ENCODE data around the gene MTFR1L. TPM values are rescaled to one million over a fixed set of nuclear protein-coding genes. Genes with fewer than 3 reads are reported as not detected.

MTFR1L gene
- total RNA-seq, 1 donor from 2014 or later = 20.9 TPM

GRCh38 chr1:25780318-25781129 lies 39.2 kb upstream of the MTFR1L start:
- Histone ChIP-seq H3K4me1 (no peaks in the 10 kb centered on the region), H3K9me3 (no peaks in the 10 kb centered on the region), H3K36me3 (peaks cover 5 to 21% of the 10 kb centered on the region in 2 donors), H3K27ac (no peak overlapping the region), H3K4me3 (no peak overlapping the region), H3K27me3 (no peaks in the 10 kb centered on the region)
- no peak for DNase-seq (ENCODE audit: low spot score in 2 of 2)
- TF ChIP-seq CTCF (IDR thresholded peaks at IDR 0.05) = no peak
- intact Hi-C loops (cut with DNase I) = no loop called here

DNA sequence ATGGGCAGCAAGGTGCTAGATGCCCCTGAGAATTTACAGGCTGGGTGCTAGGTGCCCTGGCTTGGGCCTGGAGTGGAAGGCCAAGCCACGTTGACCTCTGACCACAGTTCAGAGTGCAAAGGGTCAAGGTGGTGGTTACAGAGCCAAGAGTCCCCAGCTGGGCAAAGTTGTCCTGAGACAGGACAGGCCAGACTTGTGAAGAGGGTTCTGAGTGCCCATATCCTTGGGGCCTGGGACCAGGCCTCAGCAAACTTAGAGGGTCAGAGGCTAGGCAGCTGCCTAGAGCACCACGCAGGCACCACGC lies 38.7 kb upstream of the MTFR1L start:
- Histone ChIP-seq H3K9me3 (no peaks in the 10 kb centered on the region), H3K36me3 (peaks cover 5 to 21% of the 10 kb centered on the region in 2 donors), H3K27me3 (no peaks in the 10 kb centered on the region), H3K27ac (no peak overlapping the region), H3K4me1 (no peaks in the 10 kb centered on the region), H3K4me3 (no peak overlapping the region)
- TF ChIP-seq CTCF (IDR thresholded peaks at IDR 0.05) = no peak
- intact Hi-C loops (cut with DNase I) = no loop called here
- no peak for DNase-seq (ENCODE audit: low spot score in 2 of 2)

GRCh38 chr1:25782608-25783201 lies 37.0 kb upstream of the MTFR1L start:
- Histone ChIP-seq H3K4me3 (no peak overlapping the region), H3K27me3 (no peaks in the 10 kb centered on the region), H3K4me1 (peaks cover 0 to 9% of the 10 kb centered on the region in 2 donors), H3K9me3 (no peaks in the 10 kb centered on the region), H3K27ac (no peak overlapping the region), H3K36me3 (peaks cover 5 to 20% of the 10 kb centered on the region in 2 donors)
- TF ChIP-seq CTCF (IDR thresholded peaks at IDR 0.05) = no peak
- DNase-seq (ENCODE audit: low spot score in 2 of 2) = no peak
- intact Hi-C loops (cut with DNase I) = no loop called here

DNA sequence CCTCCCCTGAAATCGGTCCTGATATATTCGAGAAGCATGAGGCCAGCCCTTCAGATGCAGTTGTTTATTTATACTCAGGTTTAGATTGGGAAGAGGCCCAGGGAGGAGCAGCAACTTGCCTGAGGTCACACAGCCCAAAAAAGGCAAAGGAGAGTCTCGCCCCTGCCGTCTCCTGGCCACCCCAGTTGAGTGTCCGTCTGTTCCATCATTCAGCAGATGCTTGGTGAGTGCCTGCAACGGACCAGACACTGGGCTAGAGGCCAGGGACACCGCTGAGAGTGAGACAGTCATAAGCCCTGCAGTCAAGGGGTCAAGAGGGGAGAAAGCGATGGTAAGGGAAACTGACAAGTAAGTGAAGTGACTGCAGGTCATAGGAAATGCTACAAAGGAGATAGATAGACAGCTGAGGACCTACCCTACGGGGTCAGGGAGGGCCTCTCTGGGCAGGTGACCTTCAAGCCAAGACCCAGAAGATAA lies 35.1 kb upstream of the MTFR1L start:
- DNase-seq (ENCODE audit: low spot score in 2 of 2) = no peak
- intact Hi-C loops (cut with DNase I) = no loop called here
- Histone ChIP-seq H3K4me3 (no peak overlapping the region), H3K4me1 (peaks cover 0 to 9% of the 10 kb centered on the region in 2 donors), H3K36me3 (peaks cover 0 to 7% of the 10 kb centered on the region in 2 donors), H3K27ac (no peak overlapping the region), H3K27me3 (no peaks in the 10 kb centered on the region), H3K9me3 (no peaks in the 10 kb centered on the region)
- no peak for TF ChIP-seq CTCF (IDR thresholded peaks at IDR 0.05)

GRCh38 chr1:25785333-25786067 lies 34.3 kb upstream of the MTFR1L start:
- no peaks in the 10 kb centered on the region for H3K27me3 ChIP-seq
- intact Hi-C loops (cut with DNase I) = no loop called here
- peaks cover 0 to 7% of the 10 kb centered on the region in 2 donors for H3K36me3 ChIP-seq
- no peak for TF ChIP-seq CTCF (IDR thresholded peaks at IDR 0.05)
- no peaks in the 10 kb centered on the region for H3K9me3 ChIP-seq
- H3K27ac ChIP-seq = no peak overlapping the region
- peaks cover 0 to 9% of the 10 kb centered on the region in 2 donors for H3K4me1 ChIP-seq
- no peak for DNase-seq (ENCODE audit: low spot score in 2 of 2)
- no peak overlapping the region for H3K4me3 ChIP-seq

Measured in ascending aorta (tissue), 2 donors.